Measurements from ENCODE around the gene CNR1.
A peak's percentile ranks its signal among the peaks of the same experiment; 100 is the strongest.
"Not testable (repeated sequence)": the region's sequence is repeated elsewhere in the genome, so short reads cannot be mapped to it uniquely, and the experiment has no call there.

Gene CNR1

DNA sequence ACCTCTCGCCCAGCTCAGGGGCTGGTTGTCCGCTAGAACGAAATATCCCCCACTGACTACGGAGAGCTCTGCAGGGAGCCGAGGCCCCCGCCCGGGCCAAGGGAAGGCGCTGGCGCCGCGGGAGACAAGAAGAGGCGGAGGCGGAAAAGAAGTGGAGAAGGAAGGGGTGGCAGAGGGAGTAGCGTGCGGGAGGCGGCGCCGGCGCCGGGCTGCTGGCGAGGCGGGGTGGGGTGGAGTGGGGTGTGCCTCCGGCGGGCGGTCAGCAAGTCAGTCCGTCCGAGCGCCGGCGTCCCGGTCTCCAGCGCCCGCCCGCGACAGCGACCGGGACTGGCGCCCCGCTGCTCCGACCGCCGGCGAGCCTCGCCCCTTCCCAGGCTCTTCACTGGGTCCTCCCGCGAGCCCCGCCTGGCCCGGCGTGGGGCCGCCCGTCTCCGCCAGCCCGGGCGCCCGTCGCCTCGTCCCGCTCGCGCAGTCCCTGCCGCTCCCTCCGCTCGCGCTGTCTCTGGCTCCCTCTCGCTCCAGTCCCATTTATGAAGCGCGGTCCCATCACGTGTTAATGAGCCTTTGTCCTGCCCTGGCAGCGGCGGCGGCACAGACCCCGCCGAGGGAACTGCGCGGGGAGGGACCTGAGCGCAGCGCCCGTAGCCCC, at the start of gene CNR1:
CNR1 (minus strand) TSS at position 504 of the 649 bp plus-strand sequence. CDS start 21,073 bp downstream, outside the sequence.
- Histone ChIP-seq H3K9ac (ENCODE audit: low read length) (peak within 1 kb of the TSS; percentile 43), H3K4me3 (ENCODE audit: low read length) (peak within 1 kb of the TSS; percentile 83), H3K36me3 (ENCODE audit: control insufficient read depth, low read depth, low read length) (no peaks in the 10 kb centered on the region), H3K27me3 (ENCODE audit: control insufficient read depth, insufficient read depth, low read length) (peaks cover 57% of the 10 kb centered on the region), H3K9me3 (ENCODE audit: control insufficient read depth, low read depth, low read length) (no peaks in the 10 kb centered on the region), H3K27ac (ENCODE audit: low read length) (no peak within 1 kb of the TSS), H3K4me1 (ENCODE audit: control insufficient read depth, low read depth, low read length) (peaks cover 9% of the 10 kb centered on the region)

DNA sequence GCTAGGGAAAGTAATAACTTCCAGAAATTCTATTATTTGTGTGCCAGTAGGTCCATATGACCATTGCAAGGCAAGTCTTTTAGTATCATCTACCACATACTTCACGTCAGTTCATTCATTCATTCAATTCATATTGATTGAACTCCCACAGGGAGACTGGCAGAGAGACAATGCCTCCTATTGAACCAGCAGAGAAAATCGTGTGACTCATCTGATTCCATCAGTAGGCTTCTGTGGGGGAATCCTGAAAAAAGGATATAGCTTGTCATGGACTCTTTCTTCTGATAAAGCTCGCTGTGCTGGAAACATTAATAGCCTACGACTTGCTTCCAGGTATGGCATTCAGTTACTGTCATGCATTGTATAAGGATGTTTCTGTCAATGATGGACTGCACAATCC, 45.3 kb upstream of the CNR1 start:
- H3K4me3 ChIP-seq (ENCODE audit: low read length): no peak overlapping the region
- no peaks in the 10 kb centered on the region for H3K27me3 ChIP-seq (ENCODE audit: control insufficient read depth, insufficient read depth, low read length)
- no peak overlapping the region for H3K9ac ChIP-seq (ENCODE audit: low read length)
- no peaks in the 10 kb centered on the region for H3K36me3 ChIP-seq (ENCODE audit: control insufficient read depth, low read depth, low read length)
- no peaks in the 10 kb centered on the region for H3K9me3 ChIP-seq (ENCODE audit: control insufficient read depth, low read depth, low read length)
- H3K4me1 ChIP-seq (ENCODE audit: control insufficient read depth, low read depth, low read length): peaks cover 15% of the 10 kb centered on the region
- no peak overlapping the region for H3K27ac ChIP-seq (ENCODE audit: low read length)

DNA sequence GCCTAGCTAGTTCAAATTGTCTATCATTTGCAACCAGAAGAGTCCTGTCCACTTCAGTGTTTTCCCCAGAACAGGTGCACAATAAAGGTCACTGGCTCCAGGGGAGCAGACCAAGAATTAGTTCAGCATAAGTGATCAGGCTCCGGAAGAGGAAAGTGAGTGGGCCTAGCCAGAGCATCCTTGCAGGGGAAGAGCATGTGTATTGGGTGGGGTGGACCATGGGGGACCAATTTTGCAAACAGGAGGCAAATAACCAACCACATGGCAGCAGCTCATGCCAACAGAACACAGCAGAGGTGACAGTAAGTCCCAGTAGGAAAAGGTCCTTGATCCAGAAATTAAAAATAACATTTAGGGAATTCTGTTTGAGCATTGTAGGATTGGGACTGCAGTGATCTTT, 43.2 kb upstream of the CNR1 start:
- no peak overlapping the region for H3K9ac ChIP-seq (ENCODE audit: low read length)
- peaks cover 8% of the 10 kb centered on the region for H3K4me1 ChIP-seq (ENCODE audit: control insufficient read depth, low read depth, low read length)
- no peaks in the 10 kb centered on the region for H3K36me3 ChIP-seq (ENCODE audit: control insufficient read depth, low read depth, low read length)
- no peak overlapping the region for H3K4me3 ChIP-seq (ENCODE audit: low read length)
- no peaks in the 10 kb centered on the region for H3K27me3 ChIP-seq (ENCODE audit: control insufficient read depth, insufficient read depth, low read length)
- H3K9me3 ChIP-seq (ENCODE audit: control insufficient read depth, low read depth, low read length): no peaks in the 10 kb centered on the region
- no peak overlapping the region for H3K27ac ChIP-seq (ENCODE audit: low read length)

DNA sequence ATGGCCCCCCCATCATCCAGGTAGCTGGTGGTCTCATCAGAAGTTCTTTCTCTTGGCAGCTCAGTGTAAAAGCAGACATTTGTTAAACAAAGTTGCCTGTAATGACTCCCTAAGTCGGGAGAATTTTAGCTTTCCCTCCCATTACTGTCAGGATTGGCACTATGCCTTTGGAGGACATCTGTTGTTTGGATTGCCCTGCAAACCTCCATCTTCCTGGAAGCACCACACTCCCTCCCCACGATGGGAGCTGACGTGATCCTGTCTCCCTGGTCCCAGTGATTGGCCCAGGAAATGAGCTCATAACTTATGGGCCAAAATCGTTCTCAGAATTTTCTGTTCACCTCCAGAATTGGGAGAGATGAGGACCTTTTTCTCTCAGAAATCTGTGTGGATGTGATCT, 42.6 kb upstream of the CNR1 start:
- Histone ChIP-seq H3K27me3 (ENCODE audit: control insufficient read depth, insufficient read depth, low read length) (no peaks in the 10 kb centered on the region), H3K9me3 (ENCODE audit: control insufficient read depth, low read depth, low read length) (no peaks in the 10 kb centered on the region), H3K36me3 (ENCODE audit: control insufficient read depth, low read depth, low read length) (no peaks in the 10 kb centered on the region), H3K4me1 (ENCODE audit: control insufficient read depth, low read depth, low read length) (peaks cover 8% of the 10 kb centered on the region), H3K27ac (ENCODE audit: low read length) (no peak overlapping the region), H3K9ac (ENCODE audit: low read length) (no peak overlapping the region), H3K4me3 (ENCODE audit: low read length) (no peak overlapping the region)

DNA sequence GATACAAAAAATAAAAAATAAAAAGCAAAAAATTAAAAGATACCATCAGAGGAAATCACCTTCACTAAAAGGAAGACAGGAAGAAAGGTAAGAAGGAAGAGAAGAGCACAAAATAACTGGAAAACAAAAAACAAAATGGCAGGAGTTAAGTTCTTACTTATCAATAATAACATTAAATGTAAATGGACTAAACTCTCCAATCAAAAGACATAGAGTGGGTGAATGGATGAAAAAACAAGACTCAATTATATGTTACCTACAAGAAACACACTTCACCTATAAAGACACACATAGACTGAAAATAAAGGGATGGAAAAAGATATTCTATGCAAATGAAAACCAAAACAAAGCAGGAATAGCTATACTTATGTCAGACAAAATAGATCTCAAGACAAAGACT, 35.6 kb upstream of the CNR1 start:
- not testable (repeated sequence) for H3K9me3 ChIP-seq (ENCODE audit: control insufficient read depth, low read depth, low read length); H3K27ac ChIP-seq (ENCODE audit: low read length); H3K36me3 ChIP-seq (ENCODE audit: control insufficient read depth, low read depth, low read length); H3K4me1 ChIP-seq (ENCODE audit: control insufficient read depth, low read depth, low read length); H3K9ac ChIP-seq (ENCODE audit: low read length); H3K4me3 ChIP-seq (ENCODE audit: low read length); H3K27me3 ChIP-seq (ENCODE audit: control insufficient read depth, insufficient read depth, low read length)

DNA sequence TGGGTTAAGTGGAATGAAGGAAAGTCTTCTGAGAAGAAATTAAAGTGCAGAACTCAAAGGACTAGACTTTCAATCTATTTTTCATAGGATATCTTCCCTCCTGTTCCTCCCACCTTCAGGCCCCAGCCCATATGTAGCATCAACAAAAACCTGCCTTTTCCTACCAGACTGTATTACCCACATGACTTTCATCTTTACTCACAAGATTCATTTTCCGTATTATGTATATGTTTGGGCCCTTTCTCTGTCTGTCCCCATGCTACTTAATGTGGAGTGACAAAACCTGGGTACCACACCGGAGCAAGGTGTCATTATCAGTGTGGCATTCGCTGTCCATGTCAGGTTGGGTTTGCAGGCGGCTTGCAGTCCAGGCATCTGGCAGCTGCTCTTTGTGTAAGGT, 18.8 kb upstream of the CNR1 start:
- H3K9me3 ChIP-seq (ENCODE audit: control insufficient read depth, low read depth, low read length): no peaks in the 10 kb centered on the region
- H3K9ac ChIP-seq (ENCODE audit: low read length): no peak overlapping the region
- no peaks in the 10 kb centered on the region for H3K27me3 ChIP-seq (ENCODE audit: control insufficient read depth, insufficient read depth, low read length)
- no peak overlapping the region for H3K4me3 ChIP-seq (ENCODE audit: low read length)
- H3K27ac ChIP-seq (ENCODE audit: low read length): no peak overlapping the region
- no peaks in the 10 kb centered on the region for H3K36me3 ChIP-seq (ENCODE audit: control insufficient read depth, low read depth, low read length)
- peaks cover 8% of the 10 kb centered on the region for H3K4me1 ChIP-seq (ENCODE audit: control insufficient read depth, low read depth, low read length)

DNA sequence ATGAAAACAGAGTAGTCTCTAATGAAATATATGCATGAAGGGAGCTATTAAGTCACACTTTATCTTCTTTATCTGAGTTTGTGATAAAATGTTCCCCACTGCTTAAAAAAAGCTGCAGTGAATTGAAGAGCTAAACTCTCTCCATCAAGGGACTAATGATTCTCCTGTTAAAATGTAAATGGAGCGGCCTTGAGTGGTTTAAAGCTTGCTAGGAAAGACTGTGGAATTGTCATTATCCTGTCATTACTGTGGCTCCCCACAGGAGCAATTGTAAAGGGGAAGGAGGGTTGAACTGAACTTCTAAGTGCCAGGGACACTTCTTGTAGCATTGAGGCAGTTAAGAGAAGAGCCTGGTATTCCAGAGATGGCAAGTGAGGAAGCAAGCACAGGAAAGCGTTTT, 17.3 kb upstream of the CNR1 start:
- H3K36me3 ChIP-seq (ENCODE audit: control insufficient read depth, low read depth, low read length): no peaks in the 10 kb centered on the region
- H3K4me1 ChIP-seq (ENCODE audit: control insufficient read depth, low read depth, low read length): peaks cover 11% of the 10 kb centered on the region
- no peaks in the 10 kb centered on the region for H3K27me3 ChIP-seq (ENCODE audit: control insufficient read depth, insufficient read depth, low read length)
- no peaks in the 10 kb centered on the region for H3K9me3 ChIP-seq (ENCODE audit: control insufficient read depth, low read depth, low read length)
- H3K4me3 ChIP-seq (ENCODE audit: low read length): no peak overlapping the region
- no peak overlapping the region for H3K27ac ChIP-seq (ENCODE audit: low read length)
- no peak overlapping the region for H3K9ac ChIP-seq (ENCODE audit: low read length)

DNA sequence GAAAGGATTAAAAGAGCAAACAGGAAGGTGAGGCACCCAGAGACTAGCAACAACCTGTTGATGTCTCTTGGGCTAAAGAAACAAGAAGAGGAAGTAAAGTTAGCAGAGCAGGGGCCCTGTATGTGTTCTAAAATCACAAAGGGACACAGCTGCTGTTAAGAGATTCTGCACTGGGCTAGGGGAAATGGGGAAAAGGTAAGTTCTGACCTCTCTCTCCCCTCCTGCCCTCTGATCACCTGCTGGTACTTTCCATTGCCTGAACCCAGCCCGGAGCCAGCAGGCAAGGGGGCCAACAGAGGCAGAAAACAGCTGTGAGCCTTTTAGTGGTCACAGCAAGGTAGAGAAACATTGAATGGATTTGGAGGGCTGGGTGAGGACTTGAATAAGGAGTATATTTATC, 13.5 kb upstream of the CNR1 start:
- H3K4me1 ChIP-seq (ENCODE audit: control insufficient read depth, low read depth, low read length): peaks cover 11% of the 10 kb centered on the region
- H3K4me3 ChIP-seq (ENCODE audit: low read length): no peak overlapping the region
- no peak overlapping the region for H3K9ac ChIP-seq (ENCODE audit: low read length)
- no peaks in the 10 kb centered on the region for H3K36me3 ChIP-seq (ENCODE audit: control insufficient read depth, low read depth, low read length)
- H3K27ac ChIP-seq (ENCODE audit: low read length): no peak overlapping the region
- no peaks in the 10 kb centered on the region for H3K27me3 ChIP-seq (ENCODE audit: control insufficient read depth, insufficient read depth, low read length)
- H3K9me3 ChIP-seq (ENCODE audit: control insufficient read depth, low read depth, low read length): no peaks in the 10 kb centered on the region

DNA sequence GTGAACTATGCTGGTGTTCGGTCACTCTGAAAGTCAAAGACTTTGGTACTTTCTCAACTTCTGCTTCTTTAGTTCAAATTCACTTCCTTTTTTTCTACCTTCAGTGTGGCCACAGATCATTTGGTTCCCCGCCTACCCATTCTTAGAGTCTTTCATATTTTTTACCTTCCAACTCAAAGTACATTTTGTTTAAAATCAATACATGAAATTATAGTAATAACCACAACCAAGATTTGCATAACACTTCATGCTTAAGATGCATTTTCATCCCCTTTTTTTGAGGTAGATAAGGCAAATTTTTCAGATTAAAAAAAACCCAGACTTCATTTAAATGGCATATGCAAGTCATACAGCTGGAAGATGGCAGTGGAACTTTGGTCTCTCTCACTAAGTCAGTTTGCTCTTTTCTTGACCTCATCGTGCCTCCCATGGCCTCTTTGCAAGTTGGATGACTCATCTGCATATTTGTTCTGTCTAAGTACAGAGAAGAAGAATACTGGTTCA, 11.9 kb upstream of the CNR1 start:
- Histone ChIP-seq H3K4me3 (ENCODE audit: low read length) (no peak overlapping the region), H3K9ac (ENCODE audit: low read length) (no peak overlapping the region), H3K36me3 (ENCODE audit: control insufficient read depth, low read depth, low read length) (no peaks in the 10 kb centered on the region), H3K9me3 (ENCODE audit: control insufficient read depth, low read depth, low read length) (no peaks in the 10 kb centered on the region), H3K27ac (ENCODE audit: low read length) (no peak overlapping the region), H3K4me1 (ENCODE audit: control insufficient read depth, low read depth, low read length) (peaks cover 6% of the 10 kb centered on the region), H3K27me3 (ENCODE audit: control insufficient read depth, insufficient read depth, low read length) (no peaks in the 10 kb centered on the region)

DNA sequence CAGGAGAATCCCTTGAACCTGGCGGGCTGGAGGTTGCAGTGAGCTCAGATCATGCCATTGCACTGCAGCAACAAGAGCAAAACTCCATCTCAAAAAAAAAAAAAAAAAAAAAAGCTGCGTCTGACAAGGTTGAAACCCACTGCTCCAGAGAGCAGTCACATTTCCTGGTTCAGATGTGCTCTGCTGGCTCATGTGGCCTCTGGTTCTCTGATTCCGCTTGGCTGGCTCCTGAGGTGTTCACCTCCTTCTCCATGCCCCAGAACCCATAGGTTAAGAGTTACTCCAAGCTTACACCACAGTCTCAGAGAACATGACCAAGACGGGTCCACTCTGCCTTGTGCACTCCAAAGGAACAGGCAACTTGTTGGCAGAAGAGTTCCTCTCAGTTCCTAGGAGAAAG, 8.8 kb upstream of the CNR1 start:
- H3K4me3 ChIP-seq (ENCODE audit: low read length): no peak overlapping the region
- no peak overlapping the region for H3K27ac ChIP-seq (ENCODE audit: low read length)
- no peak overlapping the region for H3K9ac ChIP-seq (ENCODE audit: low read length)
- no peaks in the 10 kb centered on the region for H3K36me3 ChIP-seq (ENCODE audit: control insufficient read depth, low read depth, low read length)
- H3K27me3 ChIP-seq (ENCODE audit: control insufficient read depth, insufficient read depth, low read length): peaks cover 6% of the 10 kb centered on the region
- peaks cover 4% of the 10 kb centered on the region for H3K4me1 ChIP-seq (ENCODE audit: control insufficient read depth, low read depth, low read length)
- H3K9me3 ChIP-seq (ENCODE audit: control insufficient read depth, low read depth, low read length): no peaks in the 10 kb centered on the region

DNA sequence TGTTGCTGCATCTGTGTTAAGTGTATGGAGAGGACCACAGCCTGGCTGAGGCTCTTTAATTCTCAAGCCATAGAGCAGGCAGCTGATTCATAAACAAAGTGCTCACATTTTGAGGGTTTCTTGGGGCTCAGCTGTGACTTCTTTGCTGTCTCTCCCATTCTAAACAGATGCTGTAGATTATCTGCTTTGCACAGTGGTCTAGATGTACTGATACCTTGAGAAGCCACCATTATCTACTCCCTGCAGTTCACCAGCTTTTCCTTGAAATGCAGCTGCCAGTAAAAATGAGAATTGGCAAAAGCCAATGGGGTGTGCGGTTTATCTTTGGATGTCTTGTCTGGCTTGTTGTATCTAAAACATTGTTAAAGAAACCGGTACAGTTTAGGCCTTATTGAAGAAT, 5.2 kb upstream of the CNR1 start:
- no peaks in the 10 kb centered on the region for H3K9me3 ChIP-seq (ENCODE audit: control insufficient read depth, low read depth, low read length)
- H3K4me3 ChIP-seq (ENCODE audit: low read length): no peak overlapping the region
- H3K4me1 ChIP-seq (ENCODE audit: control insufficient read depth, low read depth, low read length): peaks cover 6% of the 10 kb centered on the region
- H3K36me3 ChIP-seq (ENCODE audit: control insufficient read depth, low read depth, low read length): no peaks in the 10 kb centered on the region
- H3K27ac ChIP-seq (ENCODE audit: low read length): no peak overlapping the region
- H3K9ac ChIP-seq (ENCODE audit: low read length): no peak overlapping the region
- peaks cover 37% of the 10 kb centered on the region for H3K27me3 ChIP-seq (ENCODE audit: control insufficient read depth, insufficient read depth, low read length)

DNA sequence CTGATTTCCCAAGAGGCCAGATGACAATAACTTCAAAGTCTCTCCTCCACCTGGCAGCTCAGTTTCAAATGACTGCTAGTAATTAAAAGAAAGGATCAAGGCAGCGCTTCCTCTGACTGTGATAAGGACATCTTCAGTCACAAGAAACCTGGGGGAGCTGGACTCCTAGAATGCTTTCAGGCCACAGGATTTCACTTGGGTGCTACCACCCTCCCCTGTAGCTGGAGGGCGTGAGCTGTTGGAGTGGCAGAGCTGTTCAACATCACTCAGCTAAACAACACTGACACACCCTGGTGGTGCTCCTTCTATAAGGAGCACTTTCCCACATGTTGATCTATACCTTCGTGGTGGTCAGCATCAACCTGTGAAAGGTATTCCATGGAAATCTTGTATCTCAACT, 2.2 kb upstream of the CNR1 start:
- H3K36me3 ChIP-seq (ENCODE audit: control insufficient read depth, low read depth, low read length): no peaks in the 10 kb centered on the region
- H3K4me3 ChIP-seq (ENCODE audit: low read length): no peak overlapping the region
- peaks cover 57% of the 10 kb centered on the region for H3K27me3 ChIP-seq (ENCODE audit: control insufficient read depth, insufficient read depth, low read length)
- peaks cover 9% of the 10 kb centered on the region for H3K4me1 ChIP-seq (ENCODE audit: control insufficient read depth, low read depth, low read length)
- H3K9me3 ChIP-seq (ENCODE audit: control insufficient read depth, low read depth, low read length): no peaks in the 10 kb centered on the region
- no peak overlapping the region for H3K27ac ChIP-seq (ENCODE audit: low read length)
- no peak overlapping the region for H3K9ac ChIP-seq (ENCODE audit: low read length)

Measured in iPS-18a (cell line).